Fibroblast of pulmonary artery (primary cell): ENCODE measurements around the gene YBEY.

Experiments used
- DNase-seq: peaks from one replicate; pipeline ENCODE4 v3.0.0-alpha.2; 2010; ENCODE audit warnings: low read depth
- H3K4me3 ChIP-seq: replicated peaks from 2 replicates; pipeline ENCODE4 v1.5.1; 2011; ENCODE audit warnings: low read depth, mild to moderate bottlenecking, control low read depth, low read length, moderate library complexity
- CTCF ChIP-seq: IDR thresholded peaks from 2 replicates; pipeline ENCODE4 v1.5.1; 2011; ENCODE audit warnings: mild to moderate bottlenecking, control low read depth, low read length, inconsistent platforms; ENCODE audit errors: missing control alignments

Gene YBEY

GRCh38 chr21:46312949-46313348, 26.8 kb downstream of the YBEY start:
- no peak for DNase-seq
- H3K4me3 ChIP-seq, result no peak overlapping the region
- TF ChIP-seq CTCF, result no peak

GRCh38 chr21:46314441-46315020, 28.4 kb downstream of the YBEY start:
- no peak for DNase-seq
- no peak for TF ChIP-seq CTCF
- H3K4me3 ChIP-seq, result no peak overlapping the region

GRCh38 chr21:46316708-46317324, 30.7 kb downstream of the YBEY start:
- no peak for DNase-seq
- no peak for TF ChIP-seq CTCF
- H3K4me3 ChIP-seq, result no peak overlapping the region

- DNase-seq, result no peak
- TF ChIP-seq CTCF, result no peak
- H3K4me3 ChIP-seq, result no peak overlapping the region
These were observed 31.7 kb downstream of the YBEY start for GRCh38 chr21:46317710-46318463.

GRCh38 chr21:46318464-46318845, 32.3 kb downstream of the YBEY start:
- DNase-seq, result no peak
- no peak for TF ChIP-seq CTCF
- H3K4me3 ChIP-seq, result no peak overlapping the region

- no peak overlapping the region for H3K4me3 ChIP-seq
- DNase-seq, result no peak
- no peak for TF ChIP-seq CTCF
These were observed 33.0 kb downstream of the YBEY start for GRCh38 chr21:46319186-46319585.
